ENCODE results near the gene MAPK7.

DNA sequence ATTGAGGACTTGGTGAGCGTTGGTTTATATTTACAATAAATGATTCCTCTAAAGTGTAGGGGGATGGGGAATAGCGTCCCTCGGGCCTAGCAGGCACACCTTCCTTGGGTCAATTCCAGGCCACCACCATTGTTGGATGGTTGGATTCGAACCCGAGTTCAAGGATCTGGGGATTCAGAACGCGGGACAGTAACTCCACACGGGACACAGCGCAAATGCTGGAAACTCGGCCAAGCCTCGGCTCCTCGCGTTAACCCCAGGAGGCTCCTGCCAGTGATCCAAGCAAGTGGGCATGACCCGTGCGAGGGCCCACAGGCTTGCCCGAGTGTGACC lies 16.4 kb upstream of the MAPK7 start:
- no peak for TF ChIP-seq JUND (IDR thresholded peaks at IDR 0.05; ENCODE audit: low read length)
- no peak for TF ChIP-seq JUN (IDR thresholded peaks at IDR 0.05; ENCODE audit: low read depth, low read length)
- TF ChIP-seq POLR2A (IDR thresholded peaks at IDR 0.05; ENCODE audit: control extremely low read depth in 1 of 2, low read depth in 2 of 2, low read length in 2 of 2): no peak
- TF ChIP-seq CTCF (IDR thresholded peaks at IDR 0.05; ENCODE audit: control extremely low read depth in 1 of 3, insufficient read depth in 1 of 3, low read depth in 1 of 3, low read length in 3 of 3): no peak
- no peak for TF ChIP-seq MAFK (IDR thresholded peaks at IDR 0.05; ENCODE audit: low read depth, low read length)

Measured in H1 (cell line).